GM10847 (cell line): Measurements from ENCODE around the gene NEK6.

Experiments
- POLR2A ChIP-seq: IDR thresholded peaks from 2 replicates; pipeline ENCODE4 v1.6.1; 2011; ENCODE audit not compliant: insufficient read length; ENCODE audit errors: extremely low read depth

NEK6 gene

GRCh38 chr9:124377551-124378406 is 120.0 kb downstream of the NEK6 start:
- no peak for TF ChIP-seq POLR2A

GRCh38 chr9:124381170-124381945 is 123.6 kb downstream of the NEK6 start:
- no peak for TF ChIP-seq POLR2A

- no peak for TF ChIP-seq POLR2A
Observed at GRCh38 chr9:124384210-124384609, 126.5 kb downstream of the NEK6 start.

GRCh38 chr9:124384846-124385245 is 127.1 kb downstream of the NEK6 start:
- TF ChIP-seq POLR2A: no peak

- TF ChIP-seq POLR2A: no peak
Observed at GRCh38 chr9:124385623-124386022, 127.9 kb downstream of the NEK6 start.

GRCh38 chr9:124386201-124386600 is 128.5 kb downstream of the NEK6 start:
- no peak for TF ChIP-seq POLR2A

GRCh38 chr9:124388275-124389048 is 130.7 kb downstream of the NEK6 start:
- TF ChIP-seq POLR2A: no peak

GRCh38 chr9:124389146-124389939 is 131.6 kb downstream of the NEK6 start:
- TF ChIP-seq POLR2A: no peak

- TF ChIP-seq POLR2A: no peak
Observed at GRCh38 chr9:124390794-124391658, 133.3 kb downstream of the NEK6 start.

- TF ChIP-seq POLR2A: no peak
Observed at GRCh38 chr9:124392254-124392870, 134.6 kb downstream of the NEK6 start.

- no peak for TF ChIP-seq POLR2A
Observed at GRCh38 chr9:124392871-124393460, 135.2 kb downstream of the NEK6 start.

GRCh38 chr9:124394167-124394566 is 136.4 kb downstream of the NEK6 start:
- TF ChIP-seq POLR2A: no peak

GRCh38 chr9:124394596-124394995 is 136.8 kb downstream of the NEK6 start:
- TF ChIP-seq POLR2A: no peak
